Measurements from ENCODE around the gene DPF1.

Gene DPF1

DNA sequence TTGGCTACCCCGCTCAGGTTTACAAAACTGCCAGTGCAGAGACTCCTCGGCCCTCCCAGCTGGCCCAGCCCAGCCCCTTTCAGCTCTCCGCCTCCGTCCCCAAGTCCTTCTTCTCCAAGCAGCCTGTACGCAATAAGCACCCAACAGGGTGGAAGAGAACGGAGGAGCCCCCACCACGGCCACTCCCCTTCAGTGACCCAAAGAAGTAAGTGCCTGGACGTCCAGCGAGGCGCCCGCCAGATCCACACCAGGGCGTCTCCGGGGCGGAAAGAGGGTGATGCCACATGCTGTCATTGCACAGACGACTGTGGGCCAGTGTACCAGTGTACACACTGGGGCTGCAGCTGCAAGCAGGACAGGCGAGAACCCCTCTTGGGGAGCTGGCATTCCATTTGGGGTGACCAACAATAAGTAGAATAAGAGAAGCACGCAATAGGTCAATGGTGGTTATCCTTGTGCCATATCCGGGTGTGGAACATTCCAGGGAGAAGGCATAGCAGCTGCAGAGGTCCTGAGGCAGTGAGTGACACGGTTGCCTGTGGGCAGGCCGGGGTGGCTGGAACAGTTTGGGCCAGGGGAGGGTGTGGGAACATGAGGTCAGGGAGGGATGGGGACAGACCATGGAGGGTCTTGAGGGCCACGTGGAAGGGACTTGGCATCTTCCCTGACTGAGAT is 41.3 kb downstream of the DPF1 start:
- DNase-seq (ENCODE audit: extremely low spot score): no peak
- TF ChIP-seq TARDBP (IDR thresholded peaks at IDR 0.05) (no peak), BHLHE40 (IDR thresholded peaks at IDR 0.05; ENCODE audit: borderline replicate concordance) (no peak), HDGF (IDR thresholded peaks at IDR 0.05; ENCODE audit: borderline replicate concordance) (no peak), L3MBTL2 (conservative IDR thresholded peaks at IDR 0.05) (no peak), FOXA1 (IDR thresholded peaks at IDR 0.05) (no peak), LEF1 (IDR thresholded peaks at IDR 0.05; ENCODE audit: borderline replicate concordance) (no peak), ARNT (IDR thresholded peaks at IDR 0.05) (no peak), FOXK2 (IDR thresholded peaks at IDR 0.05) (no peak), CTBP1 (IDR thresholded peaks at IDR 0.05; ENCODE audit: borderline replicate concordance) (no peak), ELF4 (IDR thresholded peaks at IDR 0.05) (no peak), SUZ12 (IDR thresholded peaks at IDR 0.05) (no peak), FOXM1 (IDR thresholded peaks at IDR 0.05; ENCODE audit: borderline replicate concordance) (no peak), NFRKB (IDR thresholded peaks at IDR 0.05) (no peak), ZNF384 (IDR thresholded peaks at IDR 0.05) (no peak)
- TF ChIP-seq, protein P1, sequence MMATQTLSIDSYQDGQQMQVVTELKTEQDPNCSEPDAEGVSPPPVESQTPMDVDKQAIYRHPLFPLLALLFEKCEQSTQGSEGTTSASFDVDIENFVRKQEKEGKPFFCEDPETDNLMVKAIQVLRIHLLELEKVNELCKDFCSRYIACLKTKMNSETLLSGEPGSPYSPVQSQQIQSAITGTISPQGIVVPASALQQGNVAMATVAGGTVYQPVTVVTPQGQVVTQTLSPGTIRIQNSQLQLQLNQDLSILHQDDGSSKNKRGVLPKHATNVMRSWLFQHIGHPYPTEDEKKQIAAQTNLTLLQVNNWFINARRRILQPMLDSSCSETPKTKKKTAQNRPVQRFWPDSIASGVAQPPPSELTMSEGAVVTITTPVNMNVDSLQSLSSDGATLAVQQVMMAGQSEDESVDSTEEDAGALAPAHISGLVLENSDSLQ (IDR thresholded peaks at IDR 0.05): no peak
- POLR2A ChIA-PET: no interaction called here
- CTCF ChIA-PET: no interaction called here

DNA sequence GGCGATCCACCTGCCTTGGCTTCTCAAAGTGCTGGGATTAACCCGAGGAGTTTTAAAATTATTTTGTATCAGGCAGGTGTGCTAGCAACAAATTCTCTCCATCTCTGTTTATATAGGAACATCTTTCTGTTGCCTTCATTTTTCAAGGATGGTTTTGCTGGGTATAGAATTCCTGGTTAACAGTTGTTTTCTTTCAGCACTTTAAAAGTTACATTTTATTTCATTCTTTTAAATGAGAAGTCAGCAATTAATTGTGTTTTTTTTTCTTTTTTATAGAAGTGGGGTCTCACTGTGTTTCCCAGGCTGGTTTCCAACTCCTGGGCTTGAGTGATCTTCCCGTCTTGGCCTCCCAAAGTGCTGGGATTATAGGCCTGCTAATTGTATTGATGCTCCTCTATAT is 44.0 kb downstream of the DPF1 start:
- ChIA-PET CTCF (no interaction called here), POLR2A (no interaction called here)
- no peak for DNase-seq (ENCODE audit: extremely low spot score)
- TF ChIP-seq LEF1 (IDR thresholded peaks at IDR 0.05; ENCODE audit: borderline replicate concordance) (no peak), HDGF (IDR thresholded peaks at IDR 0.05; ENCODE audit: borderline replicate concordance) (no peak), FOXA1 (IDR thresholded peaks at IDR 0.05) (no peak), SUZ12 (IDR thresholded peaks at IDR 0.05) (no peak), CTBP1 (IDR thresholded peaks at IDR 0.05; ENCODE audit: borderline replicate concordance) (no peak), FOXK2 (IDR thresholded peaks at IDR 0.05) (no peak), ARNT (IDR thresholded peaks at IDR 0.05) (no peak), BHLHE40 (IDR thresholded peaks at IDR 0.05; ENCODE audit: borderline replicate concordance) (no peak), SP1 (IDR thresholded peaks at IDR 0.05) (no peak), ELF4 (IDR thresholded peaks at IDR 0.05) (no peak), ZNF384 (IDR thresholded peaks at IDR 0.05) (no peak), L3MBTL2 (conservative IDR thresholded peaks at IDR 0.05) (no peak), NFRKB (IDR thresholded peaks at IDR 0.05) (no peak), TARDBP (IDR thresholded peaks at IDR 0.05) (no peak), FOXM1 (IDR thresholded peaks at IDR 0.05; ENCODE audit: borderline replicate concordance) (no peak)
- TF ChIP-seq, protein P1 (IDR thresholded peaks at IDR 0.05): no peak

DNA sequence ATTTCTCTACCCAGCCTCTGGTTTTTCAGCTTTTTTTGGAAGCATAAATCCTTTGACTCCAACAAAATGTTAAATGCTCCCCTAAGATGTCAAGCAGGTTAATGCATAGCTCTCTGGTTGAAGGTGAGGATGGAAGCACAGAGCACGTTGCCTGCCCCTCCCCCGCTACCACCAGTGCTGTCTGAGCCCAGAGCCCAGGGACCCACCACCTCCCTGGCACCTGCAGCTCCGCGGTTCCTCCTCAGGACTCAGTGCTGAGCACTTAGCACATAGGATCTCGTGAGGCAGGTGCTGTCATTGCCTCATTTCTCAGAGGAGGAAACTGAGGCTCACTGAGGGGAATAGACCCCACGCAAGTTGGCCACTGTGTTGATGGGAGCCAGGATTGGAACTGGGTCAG is 48.6 kb downstream of the DPF1 start:
- POLR2A ChIA-PET: no interaction called here
- TF ChIP-seq L3MBTL2 (conservative IDR thresholded peaks at IDR 0.05) (no peak), FOXK2 (IDR thresholded peaks at IDR 0.05) (no peak), CTBP1 (IDR thresholded peaks at IDR 0.05; ENCODE audit: borderline replicate concordance) (no peak)
- CTCF ChIA-PET: no interaction called here

DNA sequence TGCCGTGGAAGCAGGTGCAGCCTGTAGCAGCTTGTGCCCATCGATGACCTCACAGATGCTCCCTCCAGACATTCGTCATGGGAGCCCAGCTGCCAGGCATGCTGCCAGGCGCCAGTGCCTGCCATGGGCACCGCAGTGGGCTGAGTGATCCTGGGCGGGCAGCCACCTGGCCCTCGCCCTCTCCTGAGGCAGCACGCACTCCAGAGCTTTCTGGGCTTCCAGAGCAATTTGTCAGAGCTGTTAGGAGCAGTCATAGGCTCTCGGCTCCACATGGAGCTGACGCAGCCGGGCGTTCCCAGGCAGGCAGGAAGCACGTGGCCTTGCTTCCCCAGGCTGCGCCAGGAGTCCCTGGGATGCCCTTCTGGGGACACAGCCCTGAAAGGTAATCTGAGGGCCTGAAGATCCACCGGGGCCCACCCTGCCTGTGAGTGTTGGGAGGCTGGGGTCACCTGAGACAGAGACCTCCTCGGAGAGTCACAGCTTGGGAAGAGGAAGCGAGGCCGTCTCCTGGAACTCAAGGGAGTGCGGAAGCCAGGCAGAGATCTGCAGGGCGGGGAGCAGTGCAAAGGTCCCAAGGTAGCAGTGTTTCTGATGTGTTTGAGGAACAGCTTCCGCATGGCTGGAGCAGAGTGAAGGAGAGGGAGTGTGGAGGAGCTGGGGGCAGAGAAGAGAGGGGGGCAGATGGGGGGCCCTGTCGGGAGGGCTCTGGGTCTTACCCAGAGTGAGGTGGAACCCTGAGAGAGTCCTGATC is 50.6 kb downstream of the DPF1 start:
- DNase-seq (ENCODE audit: extremely low spot score): no peak
- CTCF ChIA-PET: no interaction called here
- POLR2A ChIA-PET: no interaction called here
- no peak for TF ChIP-seq SUZ12 (IDR thresholded peaks at IDR 0.05)

More for the DNA sequence above, 48.6 kb downstream of the DPF1 start:
- DNase-seq (ENCODE audit: extremely low spot score): no peak

DNA sequence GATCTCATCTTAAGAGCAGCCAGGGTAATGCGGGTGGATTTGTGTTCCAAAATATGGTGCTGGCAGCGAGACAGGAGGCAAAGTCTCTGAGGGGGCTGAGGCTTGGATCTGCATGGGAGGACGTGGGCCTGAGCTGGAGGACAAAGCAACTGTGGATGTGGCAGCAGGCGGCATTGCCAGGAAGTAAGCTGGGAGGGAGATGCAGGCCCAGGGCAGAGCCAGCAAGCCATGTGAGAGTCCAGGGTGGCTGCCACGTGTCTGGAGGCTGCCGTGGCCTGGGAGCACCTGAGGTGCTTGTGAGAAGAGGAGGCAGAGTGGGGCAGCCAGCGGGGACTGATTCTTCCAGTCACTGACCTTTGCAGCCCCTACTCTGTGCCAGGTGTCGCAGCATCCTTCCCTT is 52.0 kb downstream of the DPF1 start:
- CTCF ChIA-PET: no interaction called here
- POLR2A ChIA-PET: no interaction called here
- no peak for DNase-seq (ENCODE audit: extremely low spot score)
- TF ChIP-seq SP1 (IDR thresholded peaks at IDR 0.05) (no peak), ARNT (IDR thresholded peaks at IDR 0.05) (no peak)

DNA sequence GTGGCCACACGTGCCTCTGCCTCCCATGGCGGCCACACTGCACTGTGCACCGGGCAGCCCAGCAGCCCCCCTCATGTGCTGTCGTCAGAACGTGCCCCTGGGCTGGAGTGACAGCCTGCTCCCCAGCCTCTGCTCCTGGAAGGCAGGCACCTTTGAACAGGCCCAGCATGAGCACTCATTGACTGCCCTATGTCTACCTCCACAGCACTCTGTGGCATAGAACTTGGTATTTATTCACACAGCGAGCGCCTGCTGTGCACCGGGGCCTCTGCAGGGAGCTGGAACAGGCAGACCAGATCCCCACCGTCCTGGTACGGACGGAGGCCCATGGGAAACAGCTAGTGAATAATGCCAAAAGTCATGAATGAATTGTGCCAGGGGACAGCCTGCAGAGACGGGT is 53.7 kb downstream of the DPF1 start:
- POLR2A ChIA-PET: no interaction called here
- TF ChIP-seq FOXK2 (IDR thresholded peaks at IDR 0.05) (no peak), TARDBP (IDR thresholded peaks at IDR 0.05) (no peak), SP1 (IDR thresholded peaks at IDR 0.05) (no peak), ZNF384 (IDR thresholded peaks at IDR 0.05) (no peak), NFRKB (IDR thresholded peaks at IDR 0.05) (no peak), FOXM1 (IDR thresholded peaks at IDR 0.05; ENCODE audit: borderline replicate concordance) (no peak), ELF4 (IDR thresholded peaks at IDR 0.05) (no peak), LEF1 (IDR thresholded peaks at IDR 0.05; ENCODE audit: borderline replicate concordance) (no peak), ARNT (IDR thresholded peaks at IDR 0.05) (no peak), BHLHE40 (IDR thresholded peaks at IDR 0.05; ENCODE audit: borderline replicate concordance) (no peak), L3MBTL2 (conservative IDR thresholded peaks at IDR 0.05) (no peak), FOXA1 (IDR thresholded peaks at IDR 0.05) (no peak), SUZ12 (IDR thresholded peaks at IDR 0.05) (no peak), CTBP1 (IDR thresholded peaks at IDR 0.05; ENCODE audit: borderline replicate concordance) (no peak), HDGF (IDR thresholded peaks at IDR 0.05; ENCODE audit: borderline replicate concordance) (no peak)
- TF ChIP-seq, protein P1 (IDR thresholded peaks at IDR 0.05): no peak
- CTCF ChIA-PET: no interaction called here
- DNase-seq (ENCODE audit: extremely low spot score): no peak

Data from HEK293T (cell line).